HL-60 (cell line): ENCODE results near the gene RD3L.

Experiments
- GABPA ChIP-seq: IDR thresholded peaks from 2 replicates; pipeline ENCODE4 v1.6.1; 2012; ENCODE audit warnings: low read depth
- POLR2AphosphoS5 ChIP-seq: IDR thresholded peaks from 2 replicates; pipeline ENCODE4 v1.6.1; 2012; ENCODE audit warnings: low read depth
- TF ChIP-seq, protein P1 (sequence below): IDR thresholded peaks from one replicate; pipeline ENCODE4 v1.5.1; 2011; ENCODE audit warnings: low read length, control low read depth, inconsistent platforms; ENCODE audit not compliant: insufficient read depth
- TF ChIP-seq, protein P2 (sequence below): IDR thresholded peaks from 2 replicates; pipeline ENCODE4 v1.6.1; 2012; ENCODE audit warnings: low read depth; ENCODE audit not compliant: insufficient replicate concordance

DNA sequence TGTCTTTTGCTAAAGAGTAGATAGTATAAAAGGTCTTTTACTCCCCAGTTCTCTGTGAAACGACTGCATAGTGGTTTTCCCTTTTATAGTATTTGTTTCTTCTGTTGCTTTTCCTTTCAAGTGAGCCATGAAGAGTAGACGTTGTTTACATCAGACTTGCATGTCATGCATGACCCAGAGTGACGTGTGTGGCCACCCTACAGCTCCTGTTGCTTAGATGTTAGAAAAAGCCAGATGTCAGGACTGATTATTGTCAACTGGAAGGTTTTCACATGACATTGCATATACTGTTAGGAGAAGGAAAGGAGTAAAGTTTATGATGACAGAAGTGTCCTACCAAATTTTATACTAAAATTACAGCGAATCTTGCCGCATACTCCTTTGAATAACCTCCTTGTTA, 1.3 kb upstream of the RD3L start:
- TF ChIP-seq GABPA (no peak), POLR2AphosphoS5 (no peak)
- TF ChIP-seq, protein P1, sequence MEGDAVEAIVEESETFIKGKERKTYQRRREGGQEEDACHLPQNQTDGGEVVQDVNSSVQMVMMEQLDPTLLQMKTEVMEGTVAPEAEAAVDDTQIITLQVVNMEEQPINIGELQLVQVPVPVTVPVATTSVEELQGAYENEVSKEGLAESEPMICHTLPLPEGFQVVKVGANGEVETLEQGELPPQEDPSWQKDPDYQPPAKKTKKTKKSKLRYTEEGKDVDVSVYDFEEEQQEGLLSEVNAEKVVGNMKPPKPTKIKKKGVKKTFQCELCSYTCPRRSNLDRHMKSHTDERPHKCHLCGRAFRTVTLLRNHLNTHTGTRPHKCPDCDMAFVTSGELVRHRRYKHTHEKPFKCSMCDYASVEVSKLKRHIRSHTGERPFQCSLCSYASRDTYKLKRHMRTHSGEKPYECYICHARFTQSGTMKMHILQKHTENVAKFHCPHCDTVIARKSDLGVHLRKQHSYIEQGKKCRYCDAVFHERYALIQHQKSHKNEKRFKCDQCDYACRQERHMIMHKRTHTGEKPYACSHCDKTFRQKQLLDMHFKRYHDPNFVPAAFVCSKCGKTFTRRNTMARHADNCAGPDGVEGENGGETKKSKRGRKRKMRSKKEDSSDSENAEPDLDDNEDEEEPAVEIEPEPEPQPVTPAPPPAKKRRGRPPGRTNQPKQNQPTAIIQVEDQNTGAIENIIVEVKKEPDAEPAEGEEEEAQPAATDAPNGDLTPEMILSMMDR: no peak
- TF ChIP-seq, protein P2, sequence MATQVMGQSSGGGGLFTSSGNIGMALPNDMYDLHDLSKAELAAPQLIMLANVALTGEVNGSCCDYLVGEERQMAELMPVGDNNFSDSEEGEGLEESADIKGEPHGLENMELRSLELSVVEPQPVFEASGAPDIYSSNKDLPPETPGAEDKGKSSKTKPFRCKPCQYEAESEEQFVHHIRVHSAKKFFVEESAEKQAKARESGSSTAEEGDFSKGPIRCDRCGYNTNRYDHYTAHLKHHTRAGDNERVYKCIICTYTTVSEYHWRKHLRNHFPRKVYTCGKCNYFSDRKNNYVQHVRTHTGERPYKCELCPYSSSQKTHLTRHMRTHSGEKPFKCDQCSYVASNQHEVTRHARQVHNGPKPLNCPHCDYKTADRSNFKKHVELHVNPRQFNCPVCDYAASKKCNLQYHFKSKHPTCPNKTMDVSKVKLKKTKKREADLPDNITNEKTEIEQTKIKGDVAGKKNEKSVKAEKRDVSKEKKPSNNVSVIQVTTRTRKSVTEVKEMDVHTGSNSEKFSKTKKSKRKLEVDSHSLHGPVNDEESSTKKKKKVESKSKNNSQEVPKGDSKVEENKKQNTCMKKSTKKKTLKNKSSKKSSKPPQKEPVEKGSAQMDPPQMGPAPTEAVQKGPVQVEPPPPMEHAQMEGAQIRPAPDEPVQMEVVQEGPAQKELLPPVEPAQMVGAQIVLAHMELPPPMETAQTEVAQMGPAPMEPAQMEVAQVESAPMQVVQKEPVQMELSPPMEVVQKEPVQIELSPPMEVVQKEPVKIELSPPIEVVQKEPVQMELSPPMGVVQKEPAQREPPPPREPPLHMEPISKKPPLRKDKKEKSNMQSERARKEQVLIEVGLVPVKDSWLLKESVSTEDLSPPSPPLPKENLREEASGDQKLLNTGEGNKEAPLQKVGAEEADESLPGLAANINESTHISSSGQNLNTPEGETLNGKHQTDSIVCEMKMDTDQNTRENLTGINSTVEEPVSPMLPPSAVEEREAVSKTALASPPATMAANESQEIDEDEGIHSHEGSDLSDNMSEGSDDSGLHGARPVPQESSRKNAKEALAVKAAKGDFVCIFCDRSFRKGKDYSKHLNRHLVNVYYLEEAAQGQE: no peak
